GM18505 (cell line): Measurements from ENCODE around the gene LRRIQ1.

ENCODE experiments used
- ATAC-seq: cut with Tn5 transposase; IDR thresholded peaks from one replicate; pipeline ENCODE4 v1.9.1; 2021; ENCODE audit not compliant: unreplicated experiment
- POLR2A ChIP-seq: IDR thresholded peaks from 4 replicates; pipeline ENCODE4 v1.6.1; 2011; ENCODE audit warnings: borderline replicate concordance; ENCODE audit not compliant: insufficient read depth, insufficient read length; ENCODE audit errors: extremely low read depth

Gene LRRIQ1

GRCh38 chr12:85274315-85274651 lies 238.1 kb downstream of the LRRIQ1 start:
- TF ChIP-seq POLR2A: no peak
- ATAC-seq: no peak

GRCh38 chr12:85275374-85275773 lies 239.2 kb downstream of the LRRIQ1 start:
- ATAC-seq: no peak

GRCh38 chr12:85277191-85277590 lies 241.0 kb downstream of the LRRIQ1 start:
- ATAC-seq: no peak
- TF ChIP-seq POLR2A: no peak

More at GRCh38 chr12:85275374-85275773, 239.2 kb downstream of the LRRIQ1 start:
- no peak for TF ChIP-seq POLR2A

GRCh38 chr12:85277900-85278597 lies 241.9 kb downstream of the LRRIQ1 start:
- TF ChIP-seq POLR2A: no peak
- ATAC-seq: no peak

GRCh38 chr12:85278598-85279448 lies 242.7 kb downstream of the LRRIQ1 start:
- no peak for TF ChIP-seq POLR2A

GRCh38 chr12:85279449-85280164 lies 243.5 kb downstream of the LRRIQ1 start:
- no peak for ATAC-seq
- no peak for TF ChIP-seq POLR2A

More at GRCh38 chr12:85278598-85279448, 242.7 kb downstream of the LRRIQ1 start:
- ATAC-seq: no peak

GRCh38 chr12:85280165-85280983 lies 244.2 kb downstream of the LRRIQ1 start, which contains the start of gene ALX1:
Gene ALX1 (plus strand): TSS chr12:85280220. CDS start chr12:85280262, 42 bp downstream.
- TF ChIP-seq POLR2A: no peak
- ATAC-seq: peak; percentile 67

- no peak for TF ChIP-seq POLR2A
- no peak for ATAC-seq
Measured at GRCh38 chr12:85280984-85281630, 245.0 kb downstream of the LRRIQ1 start.

GRCh38 chr12:85281636-85282312 lies 245.6 kb downstream of the LRRIQ1 start:
- no peak for TF ChIP-seq POLR2A
- no peak for ATAC-seq

GRCh38 chr12:85283560-85283959 lies 247.4 kb downstream of the LRRIQ1 start:
- TF ChIP-seq POLR2A: no peak
- ATAC-seq: no peak
